Measurements from ENCODE around the gene ASB18. TPM values are rescaled to one million over a fixed set of nuclear protein-coding genes. Genes with fewer than 3 reads are reported as not detected.

Gene ASB18
- total RNA-seq, 1 donor from 2014 or later, result not detected

DNA sequence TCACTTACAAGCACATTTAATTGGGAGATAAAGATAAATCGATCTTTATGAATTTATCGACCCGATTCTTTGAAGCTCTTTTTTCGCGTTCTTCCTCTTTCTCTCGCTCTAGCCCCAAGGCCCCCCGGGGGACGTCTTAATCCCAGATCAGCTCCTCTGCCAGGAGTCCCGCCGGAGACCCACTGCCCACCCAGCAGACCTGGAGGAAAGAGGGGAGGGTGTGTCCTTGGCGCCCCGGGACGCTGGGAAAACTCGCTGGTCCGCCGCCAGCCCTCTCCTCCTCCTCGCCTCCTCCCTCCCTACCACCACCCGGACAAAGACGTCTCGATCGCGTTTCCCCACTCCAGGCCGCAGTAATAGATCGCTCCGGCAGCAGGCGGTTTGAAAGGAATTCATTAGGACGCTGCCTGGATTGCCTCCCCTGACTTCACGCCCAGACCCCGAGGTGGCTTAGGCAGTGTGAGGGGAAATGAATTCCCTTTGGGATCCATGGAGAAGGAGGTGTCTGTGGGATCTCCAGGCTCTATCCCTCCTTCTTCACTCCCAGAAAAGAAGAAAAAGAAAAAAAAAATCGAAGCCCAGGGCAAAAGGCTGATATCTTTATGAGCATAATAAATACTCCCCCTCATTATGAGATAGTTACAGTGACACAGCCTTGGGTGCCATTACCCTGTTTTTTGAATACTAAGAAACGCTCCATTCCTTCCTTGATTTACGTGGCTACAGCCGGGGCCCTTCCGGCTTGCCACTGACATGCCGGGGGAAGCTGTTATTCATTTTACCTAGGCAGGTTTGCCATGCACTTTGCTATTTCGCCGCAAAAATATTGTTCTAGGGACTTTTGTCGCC lies 94.2 kb downstream of the ASB18 start:
- DNase-seq (peak; percentile 46), ATAC-seq (no peak)
- intact Hi-C loops (cut with DNase I), result no loop called here
- Histone ChIP-seq H3K9me3 (no peaks in the 10 kb centered on the region), H3K27me3 (peaks cover 100% of the 10 kb centered on the region), H3K4me1 (peaks cover 22% of the 10 kb centered on the region), H3K27ac (no peak overlapping the region), H3K4me3 (no peak overlapping the region), H3K36me3 (no peaks in the 10 kb centered on the region)
- TF ChIP-seq, protein P1, sequence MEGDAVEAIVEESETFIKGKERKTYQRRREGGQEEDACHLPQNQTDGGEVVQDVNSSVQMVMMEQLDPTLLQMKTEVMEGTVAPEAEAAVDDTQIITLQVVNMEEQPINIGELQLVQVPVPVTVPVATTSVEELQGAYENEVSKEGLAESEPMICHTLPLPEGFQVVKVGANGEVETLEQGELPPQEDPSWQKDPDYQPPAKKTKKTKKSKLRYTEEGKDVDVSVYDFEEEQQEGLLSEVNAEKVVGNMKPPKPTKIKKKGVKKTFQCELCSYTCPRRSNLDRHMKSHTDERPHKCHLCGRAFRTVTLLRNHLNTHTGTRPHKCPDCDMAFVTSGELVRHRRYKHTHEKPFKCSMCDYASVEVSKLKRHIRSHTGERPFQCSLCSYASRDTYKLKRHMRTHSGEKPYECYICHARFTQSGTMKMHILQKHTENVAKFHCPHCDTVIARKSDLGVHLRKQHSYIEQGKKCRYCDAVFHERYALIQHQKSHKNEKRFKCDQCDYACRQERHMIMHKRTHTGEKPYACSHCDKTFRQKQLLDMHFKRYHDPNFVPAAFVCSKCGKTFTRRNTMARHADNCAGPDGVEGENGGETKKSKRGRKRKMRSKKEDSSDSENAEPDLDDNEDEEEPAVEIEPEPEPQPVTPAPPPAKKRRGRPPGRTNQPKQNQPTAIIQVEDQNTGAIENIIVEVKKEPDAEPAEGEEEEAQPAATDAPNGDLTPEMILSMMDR (IDR thresholded peaks at IDR 0.05), result no peak

- no peak overlapping the region for H3K27ac ChIP-seq
- TF ChIP-seq, protein P1 (IDR thresholded peaks at IDR 0.05), result no peak
- H3K9me3 ChIP-seq, result no peaks in the 10 kb centered on the region
- no peak overlapping the region for H3K4me3 ChIP-seq
- H3K4me1 ChIP-seq, result peaks cover 30% of the 10 kb centered on the region
- no peaks in the 10 kb centered on the region for H3K36me3 ChIP-seq
- DNase-seq, result peak; percentile 31
- intact Hi-C loops (cut with DNase I), result no loop called here
- ATAC-seq, result no peak
- H3K27me3 ChIP-seq, result peaks cover 100% of the 10 kb centered on the region
Measured at GRCh38 chr2:236169151-236169721, 95.0 kb downstream of the ASB18 start.

DNA sequence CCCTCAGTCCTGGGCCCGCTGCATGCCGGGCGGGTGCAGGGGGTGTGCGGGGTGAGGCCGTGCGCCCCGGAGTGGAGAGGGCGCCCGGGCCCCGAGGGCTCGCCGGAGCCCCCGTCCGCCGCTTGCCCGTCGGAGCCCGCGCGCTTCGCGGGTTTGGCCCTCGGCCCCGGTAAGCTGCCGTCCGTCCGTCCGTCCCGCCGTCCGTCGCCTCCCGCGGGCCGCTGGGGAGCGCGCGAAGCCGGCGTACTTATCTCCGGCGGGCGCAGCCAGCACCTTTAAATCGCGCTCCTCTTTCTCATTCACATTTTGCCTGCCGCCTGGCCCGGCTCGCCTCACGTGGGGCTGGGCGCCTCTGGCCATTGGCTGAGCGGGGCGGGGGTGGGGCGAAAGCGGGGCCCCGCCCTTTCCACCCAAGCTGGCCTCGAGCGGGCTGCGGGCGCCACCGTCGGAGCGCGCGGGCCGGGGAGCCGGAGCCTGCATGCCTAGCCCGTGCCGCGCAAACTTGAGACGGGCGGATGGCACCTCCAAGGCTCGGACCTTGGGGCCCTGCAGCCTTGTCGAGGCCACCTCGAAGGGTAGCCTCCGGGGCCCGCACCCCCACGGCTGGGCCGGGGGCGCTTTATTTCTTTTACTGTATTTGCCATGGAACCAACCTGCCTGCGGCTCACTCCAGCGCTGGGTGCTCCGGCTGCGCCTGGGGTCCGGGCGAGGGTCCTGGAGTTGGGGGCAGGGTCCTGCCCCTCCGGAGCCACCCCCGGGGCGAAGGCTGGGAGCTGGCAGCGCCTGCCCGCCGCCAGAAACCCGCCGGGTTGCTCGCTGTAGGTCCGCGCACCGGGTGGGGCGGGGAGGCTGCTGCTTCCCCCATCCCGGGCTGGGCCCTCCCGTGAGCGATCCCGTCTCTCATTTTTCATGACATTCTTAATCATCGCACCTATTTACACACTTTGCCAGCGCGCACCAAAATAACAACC lies 95.8 kb downstream of the ASB18 start, which contains the start of gene GBX2:
Gene GBX2 (minus strand): TSS at position 277 of the 971 bp plus-strand sequence. CDS start 415 bp downstream, outside the sequence.
- TF ChIP-seq, protein P1 (IDR thresholded peaks at IDR 0.05), result no peak

DNA sequence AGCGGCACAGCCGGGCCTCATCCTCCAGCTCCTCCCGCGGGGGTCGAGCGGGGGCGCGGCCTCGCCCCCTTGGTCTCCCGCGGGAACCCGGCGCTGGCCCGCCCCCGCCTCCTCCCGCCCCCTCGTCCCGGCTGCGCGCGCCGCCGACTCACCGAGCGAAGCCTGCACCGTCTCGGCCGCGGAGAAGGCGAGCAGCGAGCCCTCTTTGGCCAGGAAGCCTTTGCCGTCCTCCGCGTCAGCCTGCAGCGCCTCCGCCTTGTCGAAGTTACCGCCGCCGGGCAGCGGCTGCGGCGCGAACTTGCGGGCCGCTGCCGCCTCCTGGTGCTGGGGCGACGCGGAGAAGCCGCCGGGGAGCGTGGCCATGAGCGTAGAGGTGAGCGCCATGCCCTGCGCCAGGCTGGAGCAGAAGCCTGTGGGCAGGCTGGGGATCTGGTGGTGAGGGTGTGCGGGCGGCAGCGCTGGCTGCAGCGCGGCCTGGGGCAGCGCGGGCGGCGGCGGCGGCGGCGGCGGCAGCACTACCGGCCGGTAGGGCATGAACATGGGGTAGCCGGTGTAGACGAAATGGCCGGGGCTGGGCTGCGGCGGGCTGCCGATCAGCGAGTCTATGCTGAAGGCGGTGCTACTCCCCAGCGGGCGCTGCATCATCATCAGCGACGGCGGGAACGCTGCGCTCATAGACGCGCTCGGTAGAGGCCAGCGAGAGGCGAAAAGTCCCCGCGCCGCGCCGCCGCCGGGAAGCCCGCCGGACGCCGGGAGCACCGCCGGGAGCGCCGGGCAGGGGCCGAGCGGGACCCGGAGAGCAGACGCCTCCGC lies 96.7 kb downstream of the ASB18 start:
- H3K4me3 ChIP-seq, result peak overlapping the region; percentile 16
- H3K4me1 ChIP-seq, result peaks cover 34% of the 10 kb centered on the region
- ATAC-seq (peak; percentile 12), DNase-seq (peak; percentile 61)
- intact Hi-C loops (cut with DNase I), result no loop called here
- no peak overlapping the region for H3K27ac ChIP-seq
- TF ChIP-seq, protein P1 (IDR thresholded peaks at IDR 0.05), result no peak
- H3K27me3 ChIP-seq, result peaks cover 100% of the 10 kb centered on the region
- no peaks in the 10 kb centered on the region for H3K36me3 ChIP-seq
- no peaks in the 10 kb centered on the region for H3K9me3 ChIP-seq

More for the DNA sequence above, 95.8 kb downstream of the ASB18 start, which contains the start of gene GBX2:
- peak; percentile 58 for DNase-seq
- H3K4me1 ChIP-seq, result peaks cover 34% of the 10 kb centered on the region
- H3K36me3 ChIP-seq, result no peaks in the 10 kb centered on the region
- peak within 1 kb of the TSS; percentile 16 for H3K4me3 ChIP-seq
- no peak within 1 kb of the TSS for H3K27ac ChIP-seq
- no peak for ATAC-seq
- peaks cover 100% of the 10 kb centered on the region for H3K27me3 ChIP-seq
- no peaks in the 10 kb centered on the region for H3K9me3 ChIP-seq
- intact Hi-C loops (cut with DNase I), result no loop called here
